Omental fat pad (tissue), 4 donors: ENCODE data around the gene GBE1. TPM values are rescaled to one million over a fixed set of nuclear protein-coding genes. Genes with fewer than 3 reads are reported as not detected.

Experiments
- ATAC-seq: fragments of 150-250 bp; one replicate; pipeline ENCODE4 v1.9.1; 2016; ENCODE audit warnings: mild to moderate bottlenecking, moderate library complexity; ENCODE audit not compliant: low FRiP score
- DNase-seq: peaks from one replicate; pipeline ENCODE4 v3.0.0-alpha.2; 2019; ENCODE audit warnings: low spot score
- CTCF ChIP-seq, 3 donors: fragments of 450-650 bp; IDR thresholded peaks; one replicate each; pipeline ENCODE4 v1.5.1; 2016 to 2017; ENCODE audit warnings: antibody characterized with exemption in 3 of 3, mild to moderate bottlenecking in 3 of 3, moderate library complexity in 2 of 3
- total RNA-seq, 4 donors: library from RNA; depleted of rRNA; stranded (reverse); fragments of >200 nt; gene quantifications; one replicate each; pipeline ENCODE4 v1.1.0, GENCODE V29; 2016

Gene GBE1
- 100 to 1,000 TPM; 101 to 140 (median 118) TPM for total RNA-seq

GRCh38 chr3:81760924-81761903 lies at the start of gene GBE1:
TSS of gene GBE1 (minus strand) at chr3:81761645. CDS start at chr3:81761517, 128 bp downstream.
- DNase-seq (peak; percentile 86), ATAC-seq (peak; percentile 96)
- no peak for TF ChIP-seq CTCF (IDR thresholded peaks at IDR 0.05)

GRCh38 chr3:81808900-81809299 lies 47.5 kb upstream of the GBE1 start:
- no peak for TF ChIP-seq CTCF (IDR thresholded peaks at IDR 0.05)
- DNase-seq: no peak
- no peak for ATAC-seq

- DNase-seq (no peak), ATAC-seq (no peak)
- TF ChIP-seq CTCF (IDR thresholded peaks at IDR 0.05): no peak
Observed at GRCh38 chr3:81799403-81799802, 38.0 kb upstream of the GBE1 start.

GRCh38 chr3:81793410-81793809 lies 32.0 kb upstream of the GBE1 start:
- no peak for TF ChIP-seq CTCF (IDR thresholded peaks at IDR 0.05)
- DNase-seq: no peak
- ATAC-seq: no peak

- TF ChIP-seq CTCF (IDR thresholded peaks at IDR 0.05): no peak
- DNase-seq (no peak), ATAC-seq (no peak)
Observed at GRCh38 chr3:81790117-81790516, 28.7 kb upstream of the GBE1 start.

- no peak for TF ChIP-seq CTCF (IDR thresholded peaks at IDR 0.05)
- DNase-seq: no peak
- no peak for ATAC-seq
Observed at GRCh38 chr3:81789691-81790090, 28.2 kb upstream of the GBE1 start.

- DNase-seq (no peak), ATAC-seq (no peak)
- TF ChIP-seq CTCF (IDR thresholded peaks at IDR 0.05): no peak
Observed at GRCh38 chr3:81788610-81789009, 27.2 kb upstream of the GBE1 start.
